Measurements from ENCODE around the gene NPEPL1. TPM values are rescaled to one million over a fixed set of nuclear protein-coding genes. Genes with fewer than 3 reads are reported as not detected.
A peak's percentile ranks its signal among the peaks of the same experiment; 100 is the strongest.

Gene NPEPL1
- total and polyA plus RNA-seq, 7 donors: 10.6 to 65.1 (median 26.5) TPM

GRCh38 chr20:58657986-58658385 is 34.6 kb upstream of the NPEPL1 start:
- Histone ChIP-seq H3K36me3 (peaks cover 0 to 20% (median 0%) of the 10 kb centered on the region in 4 donors), H3K27me3 (no peaks in the 10 kb centered on the region), H3K4me1 (peaks cover 0 to 78% (median 34%) of the 10 kb centered on the region in 4 donors), H3K27ac (no peak overlapping the region), H3K9me3 (no peaks in the 10 kb centered on the region), H3K4me3 (no peak overlapping the region)
- intact Hi-C loops (cut with DNase I): loop anchor here (10.0 kb wide), 2 partner anchors 207 to 293 kb away; no protein-coding TSS in a partner anchor
- WGBS, 2 donors: 83 to 84% methylated on average over 4 of the region's 4 CpGs
- no peak for TF ChIP-seq POLR2A (IDR thresholded peaks at IDR 0.05)
- no peak for TF ChIP-seq POLR2AphosphoS5 (IDR thresholded peaks at IDR 0.05)
- no peak for TF ChIP-seq EP300 (IDR thresholded peaks at IDR 0.05)
- TF ChIP-seq CTCF (IDR thresholded peaks at IDR 0.05): no peak
- DNase-seq: no peak

- DNase-seq: no peak
- intact Hi-C loops (cut with DNase I): loop anchor here (10.0 kb wide), 2 partner anchors 206 to 294 kb away; no protein-coding TSS in a partner anchor
- H3K27me3 ChIP-seq: no peaks in the 10 kb centered on the region
- 88 to 91% methylated on average over 4 of the region's 4 CpGs for WGBS, 2 donors
- H3K9me3 ChIP-seq: no peaks in the 10 kb centered on the region
- peaks cover 0 to 70% (median 28%) of the 10 kb centered on the region in 4 donors for H3K4me1 ChIP-seq
- H3K4me3 ChIP-seq: no peak overlapping the region
- no peak overlapping the region for H3K27ac ChIP-seq
- TF ChIP-seq EP300 (IDR thresholded peaks at IDR 0.05) (no peak), POLR2AphosphoS5 (IDR thresholded peaks at IDR 0.05) (no peak), POLR2A (IDR thresholded peaks at IDR 0.05) (no peak), CTCF (IDR thresholded peaks at IDR 0.05) (no peak)
- peaks cover 0 to 23% (median 0%) of the 10 kb centered on the region in 4 donors for H3K36me3 ChIP-seq
Observed at GRCh38 chr20:58658760-58659159, 33.8 kb upstream of the NPEPL1 start.

GRCh38 chr20:58659841-58660240 is 32.8 kb upstream of the NPEPL1 start:
- Histone ChIP-seq H3K36me3 (peaks cover 0 to 31% (median 0%) of the 10 kb centered on the region in 4 donors), H3K9me3 (no peaks in the 10 kb centered on the region), H3K27me3 (no peaks in the 10 kb centered on the region), H3K4me3 (no peak overlapping the region), H3K4me1 (peaks cover 0 to 60% (median 28%) of the 10 kb centered on the region in 4 donors), H3K27ac (no peak overlapping the region)
- 37 to 63% methylated on average over 3 of the region's 3 CpGs for WGBS, 2 donors
- intact Hi-C loops (cut with DNase I): loop anchor here (10.0 kb wide), 2 partner anchors 205 to 295 kb away; no protein-coding TSS in a partner anchor
- no peak for DNase-seq
- TF ChIP-seq POLR2AphosphoS5 (IDR thresholded peaks at IDR 0.05) (no peak), EP300 (IDR thresholded peaks at IDR 0.05) (no peak), POLR2A (IDR thresholded peaks at IDR 0.05) (no peak), CTCF (IDR thresholded peaks at IDR 0.05) (no peak)

- Histone ChIP-seq H3K27ac (peak overlapping the region in 1 of 4 donors; percentile 14), H3K4me1 (peaks cover 0 to 48% (median 19%) of the 10 kb centered on the region in 4 donors)
Observed at GRCh38 chr20:58660855-58661597, 31.6 kb upstream of the NPEPL1 start.

More at GRCh38 chr20:58660855-58661597, 31.6 kb upstream of the NPEPL1 start:
- intact Hi-C loops (cut with DNase I): no loop called here
- H3K9me3 ChIP-seq: no peaks in the 10 kb centered on the region
- no peak overlapping the region for H3K4me3 ChIP-seq
- TF ChIP-seq EP300 (IDR thresholded peaks at IDR 0.05) (no peak), POLR2AphosphoS5 (IDR thresholded peaks at IDR 0.05) (no peak), POLR2A (IDR thresholded peaks at IDR 0.05) (no peak), CTCF (IDR thresholded peaks at IDR 0.05) (no peak)
- WGBS, 2 donors: 54 to 84% methylated on average over 14 of the region's 14 CpGs
- H3K27me3 ChIP-seq: no peaks in the 10 kb centered on the region
- DNase-seq: no peak
- peaks cover 0 to 31% (median 0%) of the 10 kb centered on the region in 4 donors for H3K36me3 ChIP-seq
